Astrocyte (in vitro differentiated cells and primary cell): ENCODE data around the gene SMIM27. TPM values are rescaled to one million over a fixed set of nuclear protein-coding genes. Genes with fewer than 3 reads are reported as not detected.

Experiments
- DNase-seq: peaks from one replicate; pipeline ENCODE4 v3.0.0-alpha.2; 2010; ENCODE audit warnings: low read depth
- FAIRE-seq: peaks from 2 replicates; lab custom pipeline; 2011; peaks lifted over from hg19 to GRCh38; lab: Jason Lieb, UNC
- H2AFZ ChIP-seq: 2 replicates; pipeline ENCODE4 v1.6.0; 2012; ENCODE audit warnings: low read depth, low read length, inconsistent platforms
- H3K27ac ChIP-seq: 2 replicates; pipeline ENCODE4 v1.5.1; 2011; ENCODE audit warnings: low read depth, low read length, inconsistent platforms
- H3K27me3 ChIP-seq: 2 replicates; pipeline ENCODE4 v1.6.0; 2011; ENCODE audit warnings: low read length, inconsistent platforms; ENCODE audit not compliant: insufficient read depth
- H3K36me3 ChIP-seq: 2 replicates; pipeline ENCODE4 v1.5.1; 2011; ENCODE audit warnings: low read length, inconsistent platforms; ENCODE audit not compliant: insufficient read depth
- H3K4me1 ChIP-seq: 2 replicates; pipeline ENCODE4 v1.5.1; 2011; ENCODE audit warnings: low read length, inconsistent platforms; ENCODE audit not compliant: insufficient read depth
- H3K4me2 ChIP-seq: 2 replicates; pipeline ENCODE4 v1.6.0; 2012; ENCODE audit warnings: low read length, inconsistent platforms
- H3K4me3 ChIP-seq: 2 replicates; pipeline ENCODE4 v1.5.1; 2011; ENCODE audit warnings: low read depth, mild to moderate bottlenecking, low read length, inconsistent platforms; ENCODE audit not compliant: insufficient read depth
- H3K79me2 ChIP-seq: 2 replicates; pipeline ENCODE4 v1.6.0; 2012; ENCODE audit warnings: mild to moderate bottlenecking, low read length, inconsistent platforms; ENCODE audit not compliant: insufficient read depth
- H3K9ac ChIP-seq: 2 replicates; pipeline ENCODE4 v1.6.0; 2012; ENCODE audit warnings: mild to moderate bottlenecking, low read length, inconsistent platforms
- H3K9me3 ChIP-seq: 2 replicates; pipeline ENCODE4 v1.5.1; 2012; ENCODE audit warnings: low read depth, mild to moderate bottlenecking, low read length, inconsistent platforms; ENCODE audit not compliant: insufficient read depth
- H4K20me1 ChIP-seq: 2 replicates; pipeline ENCODE4 v1.6.0; 2012; ENCODE audit warnings: low read length, inconsistent platforms; ENCODE audit not compliant: insufficient read depth
- H3K27ac Mint-ChIP-seq: one replicate; pipeline ENCODE4 v1.8.0; 2021; ENCODE audit warnings: mild to moderate bottlenecking, mixed read lengths; ENCODE audit not compliant: unreplicated experiment
- H3K27me3 Mint-ChIP-seq: one replicate; pipeline ENCODE4 v1.8.0; 2021; ENCODE audit warnings: low read depth, mixed read lengths; ENCODE audit not compliant: unreplicated experiment
- H3K36me3 Mint-ChIP-seq: one replicate; pipeline ENCODE4 v1.8.0; 2021; ENCODE audit warnings: low read depth, mixed read lengths; ENCODE audit not compliant: unreplicated experiment
- H3K4me1 Mint-ChIP-seq: one replicate; pipeline ENCODE4 v1.8.0; 2021; ENCODE audit warnings: low read depth, mixed read lengths; ENCODE audit not compliant: unreplicated experiment
- H3K4me3 Mint-ChIP-seq: one replicate; pipeline ENCODE4 v1.8.0; 2021; ENCODE audit warnings: mild to moderate bottlenecking, moderate library complexity, mixed read lengths; ENCODE audit not compliant: unreplicated experiment
- H3K9me3 Mint-ChIP-seq: one replicate; pipeline ENCODE4 v1.8.0; 2021; ENCODE audit warnings: mild to moderate bottlenecking, mixed read lengths; ENCODE audit not compliant: unreplicated experiment
- EZH2 ChIP-seq: IDR thresholded peaks from 2 replicates; pipeline ENCODE4 v1.6.1; 2012; ENCODE audit warnings: mild to moderate bottlenecking, low read length, inconsistent platforms; ENCODE audit not compliant: insufficient read depth
- total RNA-seq: library from RNA; stranded (reverse); gene quantifications from 2 replicates; pipeline ENCODE4 v1.2.1, GENCODE V29; 2021
- TF ChIP-seq, protein P1 (sequence below): IDR thresholded peaks from 2 replicates; pipeline ENCODE4 v1.5.1; 2011; ENCODE audit warnings: low read depth, mild to moderate bottlenecking, inconsistent platforms, low read length, moderate library complexity; ENCODE audit not compliant: insufficient read depth

The SMIM27 gene
- total RNA-seq, 1 donor from 2014 or later = 9.4 TPM

DNA sequence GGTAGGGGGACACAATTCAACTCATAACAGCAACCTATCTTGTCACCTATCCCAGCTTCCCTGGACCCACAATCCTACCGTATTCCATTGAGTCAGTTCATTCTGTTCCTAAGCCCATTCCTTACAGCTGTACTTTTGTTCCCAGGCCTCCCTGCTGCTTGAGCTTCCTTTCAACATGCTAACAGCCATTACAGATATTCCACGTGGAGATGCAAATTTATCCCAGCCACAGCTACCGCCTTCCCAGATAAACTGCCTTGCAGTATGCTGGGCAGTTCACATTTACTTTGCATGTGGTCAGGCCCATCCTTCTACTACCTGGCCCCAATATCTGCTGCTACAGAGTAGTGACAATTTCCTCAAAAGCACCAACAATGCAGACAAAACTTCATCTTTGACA is 49.1 kb upstream of the SMIM27 start:
- TF ChIP-seq, protein P1, sequence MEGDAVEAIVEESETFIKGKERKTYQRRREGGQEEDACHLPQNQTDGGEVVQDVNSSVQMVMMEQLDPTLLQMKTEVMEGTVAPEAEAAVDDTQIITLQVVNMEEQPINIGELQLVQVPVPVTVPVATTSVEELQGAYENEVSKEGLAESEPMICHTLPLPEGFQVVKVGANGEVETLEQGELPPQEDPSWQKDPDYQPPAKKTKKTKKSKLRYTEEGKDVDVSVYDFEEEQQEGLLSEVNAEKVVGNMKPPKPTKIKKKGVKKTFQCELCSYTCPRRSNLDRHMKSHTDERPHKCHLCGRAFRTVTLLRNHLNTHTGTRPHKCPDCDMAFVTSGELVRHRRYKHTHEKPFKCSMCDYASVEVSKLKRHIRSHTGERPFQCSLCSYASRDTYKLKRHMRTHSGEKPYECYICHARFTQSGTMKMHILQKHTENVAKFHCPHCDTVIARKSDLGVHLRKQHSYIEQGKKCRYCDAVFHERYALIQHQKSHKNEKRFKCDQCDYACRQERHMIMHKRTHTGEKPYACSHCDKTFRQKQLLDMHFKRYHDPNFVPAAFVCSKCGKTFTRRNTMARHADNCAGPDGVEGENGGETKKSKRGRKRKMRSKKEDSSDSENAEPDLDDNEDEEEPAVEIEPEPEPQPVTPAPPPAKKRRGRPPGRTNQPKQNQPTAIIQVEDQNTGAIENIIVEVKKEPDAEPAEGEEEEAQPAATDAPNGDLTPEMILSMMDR = no peak
- no peak for TF ChIP-seq EZH2
- Histone ChIP-seq H3K4me2 (peak overlapping the region; percentile 20), H3K27ac (peak overlapping the region; percentile 33), H3K36me3 (no peaks in the 10 kb centered on the region), H3K9ac (no peak overlapping the region), H3K27me3 (no peaks in the 10 kb centered on the region), H3K4me1 (no peaks in the 10 kb centered on the region), H3K4me3 (no peak overlapping the region), H3K9me3 (no peaks in the 10 kb centered on the region), H3K79me2 (no peaks in the 10 kb centered on the region), H4K20me1 (no peaks in the 10 kb centered on the region), H2AFZ (no peak overlapping the region)
- no peak for DNase-seq
- H3K4me1 Mint-ChIP-seq = peaks cover 57% of the 10 kb centered on the region
- no peak for FAIRE-seq
- peak overlapping the region; percentile 88 for H3K27ac Mint-ChIP-seq
- H3K9me3 Mint-ChIP-seq = no peaks in the 10 kb centered on the region
- H3K36me3 Mint-ChIP-seq = peaks cover 34% of the 10 kb centered on the region
- H3K27me3 Mint-ChIP-seq = no peaks in the 10 kb centered on the region
- peak overlapping the region; percentile 17 for H3K4me3 Mint-ChIP-seq

GRCh38 chr9:32508728-32509127 is 43.4 kb upstream of the SMIM27 start:
- Histone ChIP-seq H3K4me1 (no peaks in the 10 kb centered on the region), H3K4me2 (no peak overlapping the region), H4K20me1 (no peaks in the 10 kb centered on the region), H3K4me3 (no peak overlapping the region), H2AFZ (no peak overlapping the region), H3K79me2 (no peaks in the 10 kb centered on the region), H3K36me3 (no peaks in the 10 kb centered on the region), H3K27me3 (no peaks in the 10 kb centered on the region), H3K9ac (no peak overlapping the region), H3K27ac (no peak overlapping the region), H3K9me3 (no peaks in the 10 kb centered on the region)
- TF ChIP-seq EZH2 = no peak
- TF ChIP-seq, protein P1 = no peak
- FAIRE-seq = no peak
- Mint-ChIP-seq H3K9me3 (no peaks in the 10 kb centered on the region), H3K27me3 (no peaks in the 10 kb centered on the region), H3K4me1 (peaks cover 55% of the 10 kb centered on the region), H3K36me3 (peaks cover 24% of the 10 kb centered on the region), H3K4me3 (peak overlapping the region; percentile 20), H3K27ac (no peak overlapping the region)
- DNase-seq = no peak

- Histone ChIP-seq H3K27ac (no peak overlapping the region), H3K36me3 (no peaks in the 10 kb centered on the region), H3K4me2 (no peak overlapping the region), H3K79me2 (peaks cover 9% of the 10 kb centered on the region), H3K4me3 (no peak overlapping the region), H3K4me1 (no peaks in the 10 kb centered on the region), H2AFZ (no peak overlapping the region), H3K27me3 (no peaks in the 10 kb centered on the region), H3K9me3 (no peaks in the 10 kb centered on the region), H3K9ac (no peak overlapping the region), H4K20me1 (no peaks in the 10 kb centered on the region)
- H3K27ac Mint-ChIP-seq = peak overlapping the region; percentile 82
- FAIRE-seq (no peak), DNase-seq (no peak)
- peaks cover 39% of the 10 kb centered on the region for H3K4me1 Mint-ChIP-seq
- H3K4me3 Mint-ChIP-seq = peak overlapping the region; percentile 73
- no peaks in the 10 kb centered on the region for H3K27me3 Mint-ChIP-seq
- peaks cover 28% of the 10 kb centered on the region for H3K36me3 Mint-ChIP-seq
- TF ChIP-seq EZH2 = no peak
- TF ChIP-seq, protein P1 = no peak
- H3K9me3 Mint-ChIP-seq = peaks cover 2% of the 10 kb centered on the region
Measured at GRCh38 chr9:32516241-32516640, 35.9 kb upstream of the SMIM27 start.
